PC-9 (cell line): ENCODE results near the gene GRIN2B.

ENCODE experiments used
- EZH2 ChIP-seq: fragments of 200-600 bp; sonication (generic); IDR thresholded peaks from 2 replicates; pipeline ENCODE4 v1.8.0; 2017; ENCODE audit warnings: antibody characterized with exemption, low read depth
- TF ChIP-seq, protein P1 (sequence below): fragments of 200-600 bp; sonication (generic); conservative IDR thresholded peaks from 2 replicates; pipeline ENCODE4 v1.6.1; 2017; ENCODE audit warnings: mixed run types, antibody characterized with exemption, mild to moderate bottlenecking, moderate library complexity

DNA sequence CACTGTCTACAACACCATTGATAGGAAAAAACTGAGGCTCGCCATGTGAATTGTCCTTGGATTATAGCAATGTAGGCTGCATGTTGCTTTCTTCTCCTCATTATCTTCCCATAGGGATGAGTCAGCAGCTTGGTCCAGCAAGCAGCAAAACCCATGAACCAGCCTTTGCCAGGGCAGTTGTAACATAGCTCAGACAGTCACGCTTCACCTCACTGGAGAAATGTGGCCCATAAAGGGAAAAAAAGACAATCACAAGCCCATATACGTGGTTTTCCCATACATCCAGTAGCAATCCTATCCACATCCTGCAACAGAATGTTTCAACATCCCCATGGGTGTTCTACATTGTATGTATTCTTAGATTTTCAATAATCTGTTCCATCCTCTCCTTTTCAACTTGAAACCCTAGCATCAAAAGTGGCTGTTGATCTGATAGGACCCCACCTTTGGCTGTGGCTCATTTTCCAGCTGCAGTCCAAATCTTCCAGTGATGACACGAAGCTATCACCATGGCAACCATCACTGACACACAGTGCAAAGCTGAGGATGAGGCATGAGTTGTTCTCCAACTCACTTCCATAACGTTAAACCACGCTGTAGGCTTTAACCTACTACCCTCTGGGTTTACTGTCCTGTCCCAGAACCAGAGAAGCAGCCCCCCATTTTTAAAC is 34.0 kb downstream of the GRIN2B start:
- TF ChIP-seq, protein P1, sequence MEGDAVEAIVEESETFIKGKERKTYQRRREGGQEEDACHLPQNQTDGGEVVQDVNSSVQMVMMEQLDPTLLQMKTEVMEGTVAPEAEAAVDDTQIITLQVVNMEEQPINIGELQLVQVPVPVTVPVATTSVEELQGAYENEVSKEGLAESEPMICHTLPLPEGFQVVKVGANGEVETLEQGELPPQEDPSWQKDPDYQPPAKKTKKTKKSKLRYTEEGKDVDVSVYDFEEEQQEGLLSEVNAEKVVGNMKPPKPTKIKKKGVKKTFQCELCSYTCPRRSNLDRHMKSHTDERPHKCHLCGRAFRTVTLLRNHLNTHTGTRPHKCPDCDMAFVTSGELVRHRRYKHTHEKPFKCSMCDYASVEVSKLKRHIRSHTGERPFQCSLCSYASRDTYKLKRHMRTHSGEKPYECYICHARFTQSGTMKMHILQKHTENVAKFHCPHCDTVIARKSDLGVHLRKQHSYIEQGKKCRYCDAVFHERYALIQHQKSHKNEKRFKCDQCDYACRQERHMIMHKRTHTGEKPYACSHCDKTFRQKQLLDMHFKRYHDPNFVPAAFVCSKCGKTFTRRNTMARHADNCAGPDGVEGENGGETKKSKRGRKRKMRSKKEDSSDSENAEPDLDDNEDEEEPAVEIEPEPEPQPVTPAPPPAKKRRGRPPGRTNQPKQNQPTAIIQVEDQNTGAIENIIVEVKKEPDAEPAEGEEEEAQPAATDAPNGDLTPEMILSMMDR: no peak
- no peak for TF ChIP-seq EZH2
